ENCODE measurements around the gene BATF3. TPM values are rescaled to one million over a fixed set of nuclear protein-coding genes. Genes with fewer than 3 reads are reported as not detected.
"Not testable (repeated sequence)": the region's sequence is repeated elsewhere in the genome, so short reads cannot be mapped to it uniquely, and the experiment has no call there.

The BATF3 gene
- total RNA-seq, 1 donor = 3.0 TPM

DNA sequence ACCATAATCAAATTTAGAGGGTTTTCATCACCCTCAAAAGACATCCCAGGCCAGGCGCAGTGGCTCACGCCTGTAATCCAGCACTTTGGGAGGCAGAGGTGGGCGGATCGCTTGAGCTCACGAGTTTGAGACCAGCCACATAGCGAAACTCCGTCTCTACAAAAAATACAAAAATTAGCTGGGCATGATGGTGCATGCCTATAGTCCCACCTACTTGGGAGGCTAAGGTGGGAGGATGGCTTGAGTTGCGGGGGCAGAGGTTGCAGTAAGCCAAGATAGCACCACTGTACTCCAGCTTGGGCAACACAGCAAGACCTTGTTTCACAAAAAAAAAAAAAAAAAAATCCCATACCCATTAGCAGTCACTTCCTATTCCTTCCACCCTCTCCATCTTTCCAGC, 33.5 kb upstream of the BATF3 start:
- DNase-seq (ENCODE audit: low read depth) = no peak
- no peak overlapping the region for H3K4me3 ChIP-seq (ENCODE audit: low read depth, low read length)
- TF ChIP-seq, protein P1, sequence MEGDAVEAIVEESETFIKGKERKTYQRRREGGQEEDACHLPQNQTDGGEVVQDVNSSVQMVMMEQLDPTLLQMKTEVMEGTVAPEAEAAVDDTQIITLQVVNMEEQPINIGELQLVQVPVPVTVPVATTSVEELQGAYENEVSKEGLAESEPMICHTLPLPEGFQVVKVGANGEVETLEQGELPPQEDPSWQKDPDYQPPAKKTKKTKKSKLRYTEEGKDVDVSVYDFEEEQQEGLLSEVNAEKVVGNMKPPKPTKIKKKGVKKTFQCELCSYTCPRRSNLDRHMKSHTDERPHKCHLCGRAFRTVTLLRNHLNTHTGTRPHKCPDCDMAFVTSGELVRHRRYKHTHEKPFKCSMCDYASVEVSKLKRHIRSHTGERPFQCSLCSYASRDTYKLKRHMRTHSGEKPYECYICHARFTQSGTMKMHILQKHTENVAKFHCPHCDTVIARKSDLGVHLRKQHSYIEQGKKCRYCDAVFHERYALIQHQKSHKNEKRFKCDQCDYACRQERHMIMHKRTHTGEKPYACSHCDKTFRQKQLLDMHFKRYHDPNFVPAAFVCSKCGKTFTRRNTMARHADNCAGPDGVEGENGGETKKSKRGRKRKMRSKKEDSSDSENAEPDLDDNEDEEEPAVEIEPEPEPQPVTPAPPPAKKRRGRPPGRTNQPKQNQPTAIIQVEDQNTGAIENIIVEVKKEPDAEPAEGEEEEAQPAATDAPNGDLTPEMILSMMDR (IDR thresholded peaks at IDR 0.05; ENCODE audit: insufficient read depth, low read depth, low read length) = no peak

DNA sequence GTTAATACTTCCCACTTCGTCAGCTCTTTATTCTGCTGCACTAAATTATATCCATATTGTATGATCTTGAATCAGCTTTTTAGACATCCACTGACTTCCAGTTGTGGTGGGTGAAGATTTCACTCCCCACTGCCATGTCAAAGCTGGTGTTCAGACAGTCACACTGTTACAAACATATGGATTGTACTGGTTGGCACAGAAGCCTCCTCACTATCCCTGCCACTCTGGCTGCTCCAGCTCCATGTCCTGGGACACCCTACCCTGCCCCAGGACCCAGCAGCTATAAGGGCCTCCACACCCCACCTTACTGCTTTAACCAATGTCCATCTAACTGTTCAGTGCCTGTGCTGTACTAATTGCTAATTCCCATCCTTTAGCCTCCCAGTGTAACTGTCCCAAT, 32.0 kb upstream of the BATF3 start:
- TF ChIP-seq, protein P1 (IDR thresholded peaks at IDR 0.05; ENCODE audit: insufficient read depth, low read depth, low read length) = no peak
- no peak overlapping the region for H3K4me3 ChIP-seq (ENCODE audit: low read depth, low read length)
- DNase-seq (ENCODE audit: low read depth) = no peak

DNA sequence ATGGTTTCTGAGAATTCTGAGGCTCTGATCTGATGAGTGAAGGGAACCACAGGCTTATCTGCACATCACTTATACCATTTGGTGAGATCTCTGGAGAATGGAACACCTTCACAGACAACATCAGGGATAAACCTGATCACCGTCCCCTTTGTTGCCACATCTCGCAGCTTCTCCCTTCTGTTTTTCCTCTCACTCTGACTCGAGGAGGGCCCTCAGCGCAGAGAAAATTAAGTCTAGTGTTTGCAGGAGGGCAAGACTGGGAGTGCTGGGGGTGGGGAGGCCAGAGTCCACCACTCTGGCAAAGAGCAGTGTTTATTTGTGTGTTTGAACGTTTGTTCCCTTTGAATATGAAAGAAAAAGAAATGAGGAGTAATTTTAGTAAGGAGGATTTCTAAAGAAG, 29.0 kb upstream of the BATF3 start:
- DNase-seq (ENCODE audit: low read depth) = no peak
- TF ChIP-seq, protein P1 (IDR thresholded peaks at IDR 0.05; ENCODE audit: insufficient read depth, low read depth, low read length) = no peak
- no peak overlapping the region for H3K4me3 ChIP-seq (ENCODE audit: low read depth, low read length)

- H3K4me3 ChIP-seq (ENCODE audit: low read depth, low read length) = no peak overlapping the region
- TF ChIP-seq, protein P1 (IDR thresholded peaks at IDR 0.05; ENCODE audit: insufficient read depth, low read depth, low read length) = no peak
- peak; percentile 78 for DNase-seq (ENCODE audit: low read depth)
Observed at GRCh38 chr1:212727386-212728181, 27.9 kb upstream of the BATF3 start.

- DNase-seq (ENCODE audit: low read depth); H3K4me3 ChIP-seq (ENCODE audit: low read depth, low read length): not testable (repeated sequence)
Observed at GRCh38 chr1:212724679-212725078, 25.0 kb upstream of the BATF3 start.

DNA sequence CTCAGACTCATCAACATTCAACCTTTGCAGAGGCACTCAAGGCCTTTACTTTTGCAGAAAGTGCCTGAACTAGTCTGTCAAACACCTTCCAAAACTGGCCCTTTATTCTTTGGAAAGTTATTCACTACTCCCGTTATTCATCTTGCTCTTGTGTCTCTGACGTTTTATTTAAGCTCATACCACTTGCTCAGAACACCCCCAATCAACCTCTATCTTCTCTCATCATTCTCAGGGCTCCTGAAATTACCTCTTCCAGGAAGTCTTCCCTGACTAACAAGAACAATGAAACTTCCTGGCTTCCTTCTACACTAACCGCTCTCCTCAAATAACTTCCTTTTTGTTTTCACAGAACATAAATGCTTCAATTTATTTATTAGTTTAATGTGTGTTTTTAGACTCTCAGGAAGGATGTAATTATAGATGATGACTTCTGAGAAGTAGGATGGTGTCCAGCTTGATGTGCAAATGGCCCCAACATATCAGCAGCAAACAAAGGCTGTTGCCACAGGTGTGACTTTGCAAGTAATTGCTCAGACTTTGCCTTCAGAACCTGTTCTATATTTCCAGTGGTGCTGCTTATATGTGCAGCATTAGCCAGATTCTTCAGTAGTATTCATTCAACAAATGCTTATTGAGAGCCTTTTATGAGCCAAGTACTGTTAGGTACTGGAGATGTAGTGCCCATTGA, 22.8 kb upstream of the BATF3 start:
- TF ChIP-seq, protein P1 (IDR thresholded peaks at IDR 0.05; ENCODE audit: insufficient read depth, low read depth, low read length) = no peak
- DNase-seq (ENCODE audit: low read depth) = no peak
- H3K4me3 ChIP-seq (ENCODE audit: low read depth, low read length) = no peak overlapping the region

- no peak overlapping the region for H3K4me3 ChIP-seq (ENCODE audit: low read depth, low read length)
Observed at GRCh38 chr1:212721388-212722247, 22.0 kb upstream of the BATF3 start.

More at GRCh38 chr1:212721388-212722247, 22.0 kb upstream of the BATF3 start:
- DNase-seq (ENCODE audit: low read depth) = peak; percentile 77
- TF ChIP-seq, protein P1 (IDR thresholded peaks at IDR 0.05; ENCODE audit: insufficient read depth, low read depth, low read length) = no peak

Measured in fibroblast of villous mesenchyme (primary cell).